ENCODE results near the gene KNSTRN. TPM values are rescaled to one million over a fixed set of nuclear protein-coding genes. Genes with fewer than 3 reads are reported as not detected.

KNSTRN gene
- total RNA-seq, 1 experiment from 2014 or later, result 85.2 TPM

- no peaks in the 10 kb centered on the region for H3K27me3 ChIP-seq (ENCODE audit: insufficient read depth, low read depth)
- no peaks in the 10 kb centered on the region for H3K4me1 ChIP-seq (replicated peaks; ENCODE audit: insufficient read depth)
- no peak overlapping the region for H3K27ac ChIP-seq
- no peaks in the 10 kb centered on the region for H4K20me1 ChIP-seq (ENCODE audit: insufficient read depth)
- BruUV-seq (replicated peaks), result no TSS peak
- H2AFZ ChIP-seq, result no peak overlapping the region
- no peak overlapping the region for H3K4me3 ChIP-seq
- TF ChIP-seq CTCF (conservative IDR thresholded peaks at IDR 0.05), result no peak
- no peak for TF ChIP-seq EZH2 (IDR thresholded peaks at IDR 0.05; ENCODE audit: low read depth)
- H3K4me2 ChIP-seq, result no peak overlapping the region
- no peaks in the 10 kb centered on the region for H3K36me3 ChIP-seq (ENCODE audit: low read depth)
- H3K79me2 ChIP-seq (ENCODE audit: low read depth), result no peaks in the 10 kb centered on the region
- no peaks in the 10 kb centered on the region for H3K9me3 ChIP-seq (ENCODE audit: insufficient read depth, low read depth)
- POLR2A ChIA-PET (ENCODE audit: unreplicated experiment), result no interaction called here
- DNase-seq, result no peak
- H3F3A ChIP-seq (ENCODE audit: insufficient read depth, low read depth), result no peaks in the 10 kb centered on the region
- CTCF ChIA-PET, result interaction anchor here (0.5 to 0.6 kb wide), 2 partner anchors 86 to 249 kb away, joined by 3 to 14 read pairs; no protein-coding TSS in a partner anchor
- H3K9me2 ChIP-seq (ENCODE audit: insufficient read depth), result no peaks in the 10 kb centered on the region
- intact Hi-C loops (cut with micrococcal nuclease; ENCODE audit: unreplicated experiment), result loop anchor here (2.0 kb wide), 1 partner anchor 91 kb away; no protein-coding TSS in a partner anchor
Observed at GRCh38 chr15:40369474-40369869, 13.0 kb upstream of the KNSTRN start.

- CTCF ChIA-PET, result interaction anchor here (0.6 kb wide), 1 partner anchor 248 kb away, joined by 3 read pairs; no protein-coding TSS in a partner anchor
Observed at GRCh38 chr15:40369971-40370370, 12.6 kb upstream of the KNSTRN start.

GRCh38 chr15:40372981-40373380 is 9.5 kb upstream of the KNSTRN start:
- Histone ChIP-seq H3K9me3 (ENCODE audit: insufficient read depth, low read depth) (no peaks in the 10 kb centered on the region), H3K4me1 (replicated peaks; ENCODE audit: insufficient read depth) (no peaks in the 10 kb centered on the region), H3F3A (ENCODE audit: insufficient read depth, low read depth) (no peaks in the 10 kb centered on the region), H3K36me3 (ENCODE audit: low read depth) (no peaks in the 10 kb centered on the region), H2AFZ (no peak overlapping the region), H3K27me3 (ENCODE audit: insufficient read depth, low read depth) (no peaks in the 10 kb centered on the region), H3K4me3 (no peak overlapping the region), H3K9me2 (ENCODE audit: insufficient read depth) (no peaks in the 10 kb centered on the region), H3K27ac (no peak overlapping the region), H4K20me1 (ENCODE audit: insufficient read depth) (no peaks in the 10 kb centered on the region), H3K79me2 (ENCODE audit: low read depth) (no peaks in the 10 kb centered on the region), H3K4me2 (no peak overlapping the region)
- DNase-seq, result no peak
- BruUV-seq (replicated peaks), result no TSS peak
- no peak for TF ChIP-seq EZH2 (IDR thresholded peaks at IDR 0.05; ENCODE audit: low read depth)
- TF ChIP-seq CTCF (conservative IDR thresholded peaks at IDR 0.05), result no peak
- ChIA-PET CTCF (no interaction called here), POLR2A (ENCODE audit: unreplicated experiment) (no interaction called here)
- intact Hi-C loops (cut with micrococcal nuclease; ENCODE audit: unreplicated experiment), result no loop called here

More at GRCh38 chr15:40369971-40370370, 12.6 kb upstream of the KNSTRN start:
- Histone ChIP-seq H3K79me2 (ENCODE audit: low read depth) (no peaks in the 10 kb centered on the region), H3K9me2 (ENCODE audit: insufficient read depth) (no peaks in the 10 kb centered on the region), H4K20me1 (ENCODE audit: insufficient read depth) (no peaks in the 10 kb centered on the region), H3K27me3 (ENCODE audit: insufficient read depth, low read depth) (no peaks in the 10 kb centered on the region), H3K4me3 (no peak overlapping the region), H3F3A (ENCODE audit: insufficient read depth, low read depth) (no peaks in the 10 kb centered on the region), H3K9me3 (ENCODE audit: insufficient read depth, low read depth) (no peaks in the 10 kb centered on the region), H2AFZ (no peak overlapping the region), H3K27ac (no peak overlapping the region), H3K4me1 (replicated peaks; ENCODE audit: insufficient read depth) (no peaks in the 10 kb centered on the region), H3K4me2 (no peak overlapping the region), H3K36me3 (ENCODE audit: low read depth) (no peaks in the 10 kb centered on the region)
- no TSS peak for BruUV-seq (replicated peaks)
- TF ChIP-seq CTCF (conservative IDR thresholded peaks at IDR 0.05) (no peak), EZH2 (IDR thresholded peaks at IDR 0.05; ENCODE audit: low read depth) (no peak)
- DNase-seq, result no peak
- intact Hi-C loops (cut with micrococcal nuclease; ENCODE audit: unreplicated experiment), result loop anchor here (2.0 kb wide), 1 partner anchor 91 kb away; no protein-coding TSS in a partner anchor
- POLR2A ChIA-PET (ENCODE audit: unreplicated experiment), result no interaction called here
